ENCODE results near the gene PSG2.
"Not testable (repeated sequence)": the region's sequence is repeated elsewhere in the genome, so short reads cannot be mapped to it uniquely, and the experiment has no call there.

DNA sequence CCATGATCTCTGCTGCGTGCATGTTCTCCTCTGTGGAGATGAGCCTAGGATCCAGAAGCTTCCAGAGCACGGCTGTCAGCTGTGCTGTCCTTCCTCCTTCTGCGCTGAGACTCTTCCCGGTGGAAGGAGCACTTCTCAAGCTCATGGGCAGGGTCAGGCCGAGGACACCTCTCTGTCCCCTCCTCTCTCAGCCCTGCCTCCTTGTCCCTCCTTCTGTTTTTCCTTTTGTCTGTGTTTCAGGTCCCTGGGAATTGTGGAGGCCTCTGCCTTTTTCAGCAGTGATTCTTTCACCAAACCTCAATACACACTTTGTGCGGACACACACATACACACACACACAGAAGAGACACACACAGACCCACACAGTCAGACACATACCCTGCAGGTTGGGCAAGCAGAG is 56.1 kb downstream of the PSG2 start, which contains the start of gene PSG11:
- TF ChIP-seq, protein P1, sequence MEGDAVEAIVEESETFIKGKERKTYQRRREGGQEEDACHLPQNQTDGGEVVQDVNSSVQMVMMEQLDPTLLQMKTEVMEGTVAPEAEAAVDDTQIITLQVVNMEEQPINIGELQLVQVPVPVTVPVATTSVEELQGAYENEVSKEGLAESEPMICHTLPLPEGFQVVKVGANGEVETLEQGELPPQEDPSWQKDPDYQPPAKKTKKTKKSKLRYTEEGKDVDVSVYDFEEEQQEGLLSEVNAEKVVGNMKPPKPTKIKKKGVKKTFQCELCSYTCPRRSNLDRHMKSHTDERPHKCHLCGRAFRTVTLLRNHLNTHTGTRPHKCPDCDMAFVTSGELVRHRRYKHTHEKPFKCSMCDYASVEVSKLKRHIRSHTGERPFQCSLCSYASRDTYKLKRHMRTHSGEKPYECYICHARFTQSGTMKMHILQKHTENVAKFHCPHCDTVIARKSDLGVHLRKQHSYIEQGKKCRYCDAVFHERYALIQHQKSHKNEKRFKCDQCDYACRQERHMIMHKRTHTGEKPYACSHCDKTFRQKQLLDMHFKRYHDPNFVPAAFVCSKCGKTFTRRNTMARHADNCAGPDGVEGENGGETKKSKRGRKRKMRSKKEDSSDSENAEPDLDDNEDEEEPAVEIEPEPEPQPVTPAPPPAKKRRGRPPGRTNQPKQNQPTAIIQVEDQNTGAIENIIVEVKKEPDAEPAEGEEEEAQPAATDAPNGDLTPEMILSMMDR (IDR thresholded peaks at IDR 0.05) = not testable (repeated sequence)
- TF ChIP-seq POLR2A (IDR thresholded peaks at IDR 0.05) = not testable (repeated sequence)
